T-helper 22 cell (primary cell): ENCODE data around the gene TSPAN9.

Experiments
- DNase-seq: peaks from one replicate; pipeline ENCODE4 v3.0.0-alpha.2; 2020; ENCODE audit warnings: low read depth

TSPAN9 gene

GRCh38 chr12:3296409-3296701 lies 219.2 kb downstream of the TSPAN9 start:
- no peak for DNase-seq

GRCh38 chr12:3298603-3299002 lies 221.4 kb downstream of the TSPAN9 start:
- DNase-seq = no peak

GRCh38 chr12:3299929-3300832 lies 223.0 kb downstream of the TSPAN9 start:
- DNase-seq = peak; percentile 57

GRCh38 chr12:3300833-3301401 lies 223.7 kb downstream of the TSPAN9 start:
- no peak for DNase-seq

- DNase-seq = no peak
Measured at GRCh38 chr12:3302401-3303041, 225.3 kb downstream of the TSPAN9 start.

- no peak for DNase-seq
Measured at GRCh38 chr12:3303410-3304136, 226.4 kb downstream of the TSPAN9 start.

GRCh38 chr12:3304436-3305165 lies 227.4 kb downstream of the TSPAN9 start:
- DNase-seq = no peak

GRCh38 chr12:3305464-3305863 lies 228.3 kb downstream of the TSPAN9 start:
- DNase-seq = no peak

- no peak for DNase-seq
Measured at GRCh38 chr12:3305904-3306619, 228.9 kb downstream of the TSPAN9 start.

- DNase-seq = no peak
Measured at GRCh38 chr12:3307389-3307788, 230.2 kb downstream of the TSPAN9 start.

- no peak for DNase-seq
Measured at GRCh38 chr12:3308063-3308462, 230.9 kb downstream of the TSPAN9 start.

- no peak for DNase-seq
Measured at GRCh38 chr12:3308609-3309008, 231.4 kb downstream of the TSPAN9 start.

GRCh38 chr12:3309805-3310204 lies 232.6 kb downstream of the TSPAN9 start:
- DNase-seq = no peak

- DNase-seq = no peak
Measured at GRCh38 chr12:3310271-3311026, 233.3 kb downstream of the TSPAN9 start.

- no peak for DNase-seq
Measured at GRCh38 chr12:3311027-3311402, 233.8 kb downstream of the TSPAN9 start.

GRCh38 chr12:3311491-3312103 lies 234.4 kb downstream of the TSPAN9 start:
- no peak for DNase-seq

GRCh38 chr12:3313066-3313465 lies 235.9 kb downstream of the TSPAN9 start:
- no peak for DNase-seq

- no peak for DNase-seq
Measured at GRCh38 chr12:3313675-3314663, 236.8 kb downstream of the TSPAN9 start.

GRCh38 chr12:3315201-3315661 lies 238.1 kb downstream of the TSPAN9 start:
- no peak for DNase-seq
